Measurements from ENCODE around the gene MAB21L4. TPM values are rescaled to one million over a fixed set of nuclear protein-coding genes. Genes with fewer than 3 reads are reported as not detected.

The MAB21L4 gene
- total and polyA plus RNA-seq, 2 donors (not counting 3 experiments of a cell fraction or from before 2014, with no cell fraction given) = not detected

- no peak for TF ChIP-seq POLR2AphosphoS5 (IDR thresholded peaks at IDR 0.05; ENCODE audit: insufficient read depth, low read depth, low read length)
- no peak for TF ChIP-seq GATA2 (IDR thresholded peaks at IDR 0.05; ENCODE audit: insufficient read depth, insufficient read length, low read depth, low read length)
- no peak for TF ChIP-seq MYC (IDR thresholded peaks at IDR 0.05; ENCODE audit: low read depth, low read length)
- no peak for TF ChIP-seq CTCF (IDR thresholded peaks at IDR 0.05; ENCODE audit: extremely low read depth in 1 of 2, insufficient read depth in 1 of 2, low read depth in 1 of 2, low read length in 2 of 2)
- no peak for TF ChIP-seq FOS (IDR thresholded peaks at IDR 0.05; ENCODE audit: borderline replicate concordance, insufficient read depth, low read length)
- TF ChIP-seq JUN (IDR thresholded peaks at IDR 0.05; ENCODE audit: borderline replicate concordance, insufficient read depth, insufficient read length, low read depth) = no peak
- no peak for TF ChIP-seq POLR2A (IDR thresholded peaks at IDR 0.05; ENCODE audit: low read depth, low read length)
- TF ChIP-seq EZH2 (IDR thresholded peaks at IDR 0.05; ENCODE audit: borderline replicate concordance, low read depth, low read length, severe bottlenecking) = no peak
- dilution Hi-C loops (cut with MboI; ENCODE audit: extremely low pct_ligation_motif_present, low sequenced_read_pairs) (no loop called here), intact Hi-C loops (cut with micrococcal nuclease) (no loop called here)
- no TSS peak for BruUV-seq (replicated peaks)
- H3K4me1 ChIP-seq (ENCODE audit: control insufficient read depth, extremely low read depth, insufficient read depth, low read length) = peaks cover 11% of the 10 kb centered on the region
- H3K9ac ChIP-seq (replicated peaks; ENCODE audit: extremely low read depth, insufficient read depth, low read length) = no peak overlapping the region
- H3K27me3 ChIP-seq (ENCODE audit: control insufficient read depth in 2 of 2, insufficient read depth in 2 of 2, low read length in 2 of 2) = no peaks in the 10 kb centered on the region
- no peak overlapping the region for H3K4me3 ChIP-seq (replicated peaks in 1 of 3; ENCODE audit: insufficient read depth in 1 of 3, low read depth in 1 of 3, low read length in 3 of 3)
- H3K9me1 ChIP-seq (replicated peaks; ENCODE audit: control insufficient read depth, extremely low read depth, insufficient read depth, low read length) = no peaks in the 10 kb centered on the region
- H3K4me2 ChIP-seq (ENCODE audit: insufficient read depth, low read length) = no peak overlapping the region
- no peaks in the 10 kb centered on the region for H3K36me3 ChIP-seq (ENCODE audit: control insufficient read depth in 2 of 2, extremely low read depth in 1 of 2, insufficient read depth in 2 of 2, low read length in 2 of 2)
- H3K27ac ChIP-seq (ENCODE audit: insufficient read depth, low read depth, low read length) = no peak overlapping the region
- DNase-seq (ENCODE audit: low read depth, low spot score) (no peak), FAIRE-seq (no peak)
- ChIA-PET CTCF (interaction anchor here (1.1 to 4.6 kb wide), 4 partner anchors 17 to 56 kb away, joined by 4 to 40 read pairs (median 6); no protein-coding TSS in a partner anchor), POLR2A (no interaction called here)
- H3K9me3 ChIP-seq (replicated peaks; ENCODE audit: control insufficient read depth, insufficient read depth, low read length) = no peaks in the 10 kb centered on the region
- no peaks in the 10 kb centered on the region for H4K20me1 ChIP-seq (replicated peaks; ENCODE audit: control insufficient read depth, extremely low read depth, insufficient read depth, low read length)
- no peaks in the 10 kb centered on the region for H3K79me2 ChIP-seq (ENCODE audit: control insufficient read depth, insufficient read depth, low read length)
- H2AFZ ChIP-seq (ENCODE audit: low read depth, low read length) = no peak overlapping the region
Observed at GRCh38 chr2:240896394-240896793, 438 bp upstream of the MAB21L4 start.

All from endothelial cell of umbilical vein (primary cell).